Lower leg skin (tissue), 3 donors: ENCODE data around the gene FICD.

Source experiments
- CTCF ChIP-seq, 3 donors: fragments of 450-650 bp; IDR thresholded peaks; one replicate each; pipeline ENCODE4 v1.5.1; 2016; ENCODE audit warnings: antibody characterized with exemption in 3 of 3, mild to moderate bottlenecking in 3 of 3, moderate library complexity in 2 of 3
- POLR2A ChIP-seq, 2 donors: fragments of 450-650 bp; IDR thresholded peaks; one replicate each; pipeline ENCODE4 v1.6.1; 2016 to 2017; ENCODE audit warnings: antibody characterized with exemption in 2 of 2, mild to moderate bottlenecking in 1 of 2, moderate library complexity in 1 of 2

GRCh38 chr12:108465417-108465816 is 49.7 kb upstream of the FICD start:
- TF ChIP-seq CTCF (IDR thresholded peaks at IDR 0.05) = no peak
- TF ChIP-seq POLR2A (IDR thresholded peaks at IDR 0.05) = no peak
